Activated CD4-positive, alpha-beta T cell treated with anti-CD3 and anti-CD28 coated beads, Interleukin-2, amount 10 ng/mL, durations not matched to agents 7 days and 5 days (primary cell): ENCODE data around the gene ZNF598. TPM values are rescaled to one million over a fixed set of nuclear protein-coding genes. Genes with fewer than 3 reads are reported as not detected.
A peak's percentile ranks its signal among the peaks of the same experiment; 100 is the strongest.

Source experiments
- CTCF ChIA-PET: fragments of 350-600 bp; sonication (Branson Sonifier 250); formaldehyde crosslinking; loops from one replicate; lab custom pipeline; 2021; ENCODE audit warnings: antibody characterized with exemption; lab: Charles Lee
- POLR2A ChIA-PET: fragments of 350-600 bp; sonication (Branson Sonifier 250); formaldehyde crosslinking; loops from one replicate; lab custom pipeline; 2021; ENCODE audit warnings: antibody characterized with exemption; lab: Charles Lee
- DNase-seq: peaks from one replicate; pipeline ENCODE4 v3.0.0-alpha.2; 2020
- H3K27ac Mint-ChIP-seq: one replicate; pipeline ENCODE4 v1.8.0; 2021; ENCODE audit warnings: mild to moderate bottlenecking, moderate library complexity, mixed read lengths
- H3K27me3 Mint-ChIP-seq: one replicate; pipeline ENCODE4 v1.8.0; 2021; ENCODE audit warnings: mixed read lengths
- H3K36me3 Mint-ChIP-seq: one replicate; pipeline ENCODE4 v1.8.0; 2021; ENCODE audit warnings: low read depth, mixed read lengths
- H3K4me1 Mint-ChIP-seq: one replicate; pipeline ENCODE4 v1.8.0; 2021; ENCODE audit warnings: mixed read lengths
- H3K4me3 Mint-ChIP-seq: one replicate; pipeline ENCODE4 v1.8.0; 2021; ENCODE audit warnings: mild to moderate bottlenecking, moderate library complexity, mixed read lengths
- H3K9me3 Mint-ChIP-seq: one replicate; pipeline ENCODE4 v1.8.0; 2021; ENCODE audit warnings: mixed read lengths
- total RNA-seq, 2 experiments: library from RNA; stranded (reverse); gene quantifications; one replicate each; pipeline ENCODE4 v1.2.3, GENCODE V29; 2021

ZNF598 gene
- total RNA-seq, 2 experiments from 2014 or later, result 56.3 to 56.5 TPM

- DNase-seq, result no peak
- Mint-ChIP-seq H3K36me3 (peaks cover 3% of the 10 kb centered on the region), H3K4me3 (peak overlapping the region; percentile 94), H3K27me3 (no peaks in the 10 kb centered on the region), H3K9me3 (no peaks in the 10 kb centered on the region), H3K27ac (peak overlapping the region; percentile 84), H3K4me1 (peaks cover 22% of the 10 kb centered on the region)
- POLR2A ChIA-PET, result no interaction called here
- CTCF ChIA-PET, result interaction anchor here (1.0 to 2.4 kb wide), 8 partner anchors 10 to 359 kb away, joined by 3 to 6 read pairs (median 4); no protein-coding TSS in a partner anchor
Measured at GRCh38 chr16:2046893-2047329, 37.3 kb upstream of the ZNF598 start.

GRCh38 chr16:2045965-2046892 lies 36.6 kb upstream of the ZNF598 start:
- DNase-seq, result no peak
- ChIA-PET POLR2A (no interaction called here), CTCF (interaction anchor here (1.0 to 2.4 kb wide), 5 partner anchors 10 to 360 kb away, joined by 3 to 6 read pairs (median 4); no protein-coding TSS in a partner anchor)
- H3K27ac Mint-ChIP-seq, result no peak overlapping the region
- peak overlapping the region; percentile 94 for H3K4me3 Mint-ChIP-seq
- H3K36me3 Mint-ChIP-seq, result peaks cover 3% of the 10 kb centered on the region
- no peaks in the 10 kb centered on the region for H3K27me3 Mint-ChIP-seq
- H3K9me3 Mint-ChIP-seq, result no peaks in the 10 kb centered on the region
- H3K4me1 Mint-ChIP-seq, result peaks cover 22% of the 10 kb centered on the region

- H3K4me3 Mint-ChIP-seq, result no peak overlapping the region
- DNase-seq, result no peak
- no peaks in the 10 kb centered on the region for H3K9me3 Mint-ChIP-seq
- no peaks in the 10 kb centered on the region for H3K27me3 Mint-ChIP-seq
- H3K36me3 Mint-ChIP-seq, result no peaks in the 10 kb centered on the region
- peaks cover 22% of the 10 kb centered on the region for H3K4me1 Mint-ChIP-seq
- POLR2A ChIA-PET, result no interaction called here
- no peak overlapping the region for H3K27ac Mint-ChIP-seq
- CTCF ChIA-PET, result no interaction called here
Measured at GRCh38 chr16:2044541-2044940, 34.9 kb upstream of the ZNF598 start.

- POLR2A ChIA-PET, result no interaction called here
- CTCF ChIA-PET, result no interaction called here
- no peak for DNase-seq
Measured at GRCh38 chr16:2043667-2044451, 34.2 kb upstream of the ZNF598 start.

GRCh38 chr16:2042986-2043666 lies 33.5 kb upstream of the ZNF598 start:
- no peak overlapping the region for H3K27ac Mint-ChIP-seq
- no peak overlapping the region for H3K4me3 Mint-ChIP-seq
- H3K36me3 Mint-ChIP-seq, result no peaks in the 10 kb centered on the region
- no peak for DNase-seq
- no peaks in the 10 kb centered on the region for H3K27me3 Mint-ChIP-seq
- peaks cover 10% of the 10 kb centered on the region for H3K4me1 Mint-ChIP-seq
- no peaks in the 10 kb centered on the region for H3K9me3 Mint-ChIP-seq
- ChIA-PET POLR2A (no interaction called here), CTCF (no interaction called here)

More at GRCh38 chr16:2043667-2044451, 34.2 kb upstream of the ZNF598 start:
- Mint-ChIP-seq H3K27ac (no peak overlapping the region), H3K4me1 (peaks cover 18% of the 10 kb centered on the region), H3K9me3 (no peaks in the 10 kb centered on the region), H3K27me3 (no peaks in the 10 kb centered on the region), H3K4me3 (no peak overlapping the region), H3K36me3 (no peaks in the 10 kb centered on the region)

- H3K4me3 Mint-ChIP-seq, result no peak overlapping the region
- H3K27me3 Mint-ChIP-seq, result no peaks in the 10 kb centered on the region
- ChIA-PET CTCF (no interaction called here), POLR2A (no interaction called here)
- peaks cover 9% of the 10 kb centered on the region for H3K4me1 Mint-ChIP-seq
- H3K27ac Mint-ChIP-seq, result no peak overlapping the region
- no peaks in the 10 kb centered on the region for H3K36me3 Mint-ChIP-seq
- no peak for DNase-seq
- H3K9me3 Mint-ChIP-seq, result no peaks in the 10 kb centered on the region
Measured at GRCh38 chr16:2042171-2042985, 32.8 kb upstream of the ZNF598 start.

- Mint-ChIP-seq H3K36me3 (no peaks in the 10 kb centered on the region), H3K4me1 (no peaks in the 10 kb centered on the region), H3K27ac (no peak overlapping the region), H3K27me3 (no peaks in the 10 kb centered on the region), H3K4me3 (no peak overlapping the region), H3K9me3 (no peaks in the 10 kb centered on the region)
- CTCF ChIA-PET, result interaction anchor here (1.0 kb wide), 1 partner anchor 112 kb away, joined by 3 read pairs; no protein-coding TSS in a partner anchor
- DNase-seq, result no peak
- POLR2A ChIA-PET, result no interaction called here
Measured at GRCh38 chr16:2040787-2041522, 31.3 kb upstream of the ZNF598 start.

GRCh38 chr16:2040041-2040786 lies 30.6 kb upstream of the ZNF598 start:
- no peaks in the 10 kb centered on the region for H3K36me3 Mint-ChIP-seq
- no peak overlapping the region for H3K27ac Mint-ChIP-seq
- CTCF ChIA-PET, result no interaction called here
- no peaks in the 10 kb centered on the region for H3K9me3 Mint-ChIP-seq
- POLR2A ChIA-PET, result no interaction called here
- DNase-seq, result no peak
- H3K4me1 Mint-ChIP-seq, result no peaks in the 10 kb centered on the region
- no peak overlapping the region for H3K4me3 Mint-ChIP-seq
- no peaks in the 10 kb centered on the region for H3K27me3 Mint-ChIP-seq

- ChIA-PET POLR2A (no interaction called here), CTCF (interaction anchor here (0.6 to 1.4 kb wide), 2 partner anchors 9 to 774 kb away, joined by 3 to 4 read pairs; no protein-coding TSS in a partner anchor)
- Mint-ChIP-seq H3K4me1 (no peaks in the 10 kb centered on the region), H3K4me3 (no peak overlapping the region), H3K36me3 (no peaks in the 10 kb centered on the region), H3K27ac (no peak overlapping the region), H3K9me3 (no peaks in the 10 kb centered on the region), H3K27me3 (no peaks in the 10 kb centered on the region)
- DNase-seq, result no peak
Measured at GRCh38 chr16:2039274-2040031, 29.8 kb upstream of the ZNF598 start.

- no peaks in the 10 kb centered on the region for H3K27me3 Mint-ChIP-seq
- no peaks in the 10 kb centered on the region for H3K4me1 Mint-ChIP-seq
- ChIA-PET CTCF (interaction anchor here (1.4 kb wide), 1 partner anchor 8 kb away, joined by 4 read pairs; no protein-coding TSS in a partner anchor), POLR2A (no interaction called here)
- no peaks in the 10 kb centered on the region for H3K9me3 Mint-ChIP-seq
- no peak overlapping the region for H3K4me3 Mint-ChIP-seq
- no peak for DNase-seq
- H3K27ac Mint-ChIP-seq, result peak overlapping the region; percentile 19
- no peaks in the 10 kb centered on the region for H3K36me3 Mint-ChIP-seq
Measured at GRCh38 chr16:2038382-2039231, 29.0 kb upstream of the ZNF598 start.
